ENCODE measurements around the gene RIT1.

DNA sequence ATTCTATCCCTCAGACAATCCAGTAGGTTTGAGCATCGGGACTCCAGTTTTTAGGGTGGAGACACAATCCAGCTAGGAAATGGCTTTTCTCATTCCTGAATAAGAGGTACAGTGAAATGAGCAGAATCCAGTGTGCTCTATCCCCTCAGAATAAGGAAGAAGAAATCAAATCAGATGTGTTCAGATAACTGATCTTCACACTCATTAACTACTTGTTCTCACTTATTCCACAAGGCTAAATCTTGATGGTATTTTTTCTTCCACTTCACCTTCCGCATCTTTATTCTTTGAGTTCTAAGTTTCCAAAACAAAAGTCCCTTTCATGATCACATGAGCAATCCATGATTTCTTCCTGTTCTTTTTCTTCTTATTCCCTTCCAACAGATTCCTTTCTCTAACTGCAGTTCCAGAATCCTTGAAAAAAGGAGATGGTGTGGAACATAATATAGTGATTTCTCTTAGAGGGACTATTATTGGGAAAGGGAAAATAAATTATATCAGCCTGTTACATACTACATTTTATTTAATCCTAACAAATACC lies 50.1 kb downstream of the RIT1 start:
- TF ChIP-seq EZH2 (IDR thresholded peaks at IDR 0.05; ENCODE audit: insufficient read depth, poor library complexity, severe bottlenecking), result no peak
- TF ChIP-seq EZH2phosphoT487 (IDR thresholded peaks at IDR 0.05; ENCODE audit: insufficient read depth, low read depth), result no peak

Measured in GM23248 (cell line).